Measurements from ENCODE around the gene ZBTB9.

GRCh38 chr6:33407132-33407718, 47.2 kb upstream of the ZBTB9 start:
- TF ChIP-seq CTCF (IDR thresholded peaks at IDR 0.05; ENCODE audit: insufficient read depth, low read length, poor library complexity, severe bottlenecking) (no peak), EZH2phosphoT487 (conservative IDR thresholded peaks at IDR 0.05; ENCODE audit: low read length) (no peak)
